Measurements from ENCODE around the gene OVOL1. TPM values are rescaled to one million over a fixed set of nuclear protein-coding genes. Genes with fewer than 3 reads are reported as not detected.

The OVOL1 gene
- total RNA-seq, 4 donors from 2014 or later, result 1.0 TPM; not detected in 3

DNA sequence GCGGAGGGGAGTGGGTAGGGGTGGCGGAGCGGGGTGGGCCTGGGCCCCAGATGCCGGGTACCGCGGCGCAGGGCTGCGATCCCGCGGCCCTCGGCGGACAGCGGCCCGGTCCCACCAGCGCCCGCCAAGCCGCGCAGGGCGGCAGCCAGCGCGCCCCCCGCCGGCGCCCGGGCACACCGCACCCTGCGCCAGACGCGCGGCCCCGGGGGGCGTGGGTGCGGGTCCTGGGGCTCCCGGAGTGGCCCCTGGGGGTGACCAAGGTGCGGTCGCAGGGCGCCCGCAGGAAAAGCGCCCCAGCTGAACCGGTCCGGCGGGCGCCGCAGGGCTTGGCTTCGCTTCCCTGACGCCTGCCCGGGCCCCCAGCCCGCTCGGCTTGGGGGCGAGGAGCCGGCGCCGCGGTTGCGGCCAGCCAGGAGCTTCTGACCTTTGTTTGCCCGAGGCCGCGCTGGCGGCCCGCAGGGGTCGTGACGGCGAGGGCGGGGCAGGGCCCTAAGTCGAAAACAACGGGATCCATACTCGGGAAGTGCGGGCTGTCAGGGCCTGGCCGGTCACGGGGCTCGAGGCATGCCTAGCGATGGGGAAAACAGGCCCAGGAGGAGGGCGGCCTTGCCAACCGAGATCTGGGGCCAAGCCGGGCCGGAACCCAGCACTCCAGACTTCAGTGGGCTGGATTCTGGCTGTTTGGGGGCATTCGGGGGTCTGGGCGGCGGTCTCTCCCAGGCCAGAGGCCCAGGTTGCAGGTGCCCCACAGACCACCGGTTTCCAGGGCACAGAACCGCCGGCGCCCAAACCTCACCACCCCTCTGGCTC lies 5.5 kb upstream of the OVOL1 start:
- peaks cover 7 to 10% of the 10 kb centered on the region in 2 donors for H3K27me3 ChIP-seq
- H3K4me3 ChIP-seq, result peak overlapping the region; percentile 59 to 92
- peak overlapping the region; percentile 6 to 70 for H3K27ac ChIP-seq
- no peak for DNase-seq
- no peak for TF ChIP-seq POLR2A (IDR thresholded peaks at IDR 0.05)
- TF ChIP-seq, protein P1, sequence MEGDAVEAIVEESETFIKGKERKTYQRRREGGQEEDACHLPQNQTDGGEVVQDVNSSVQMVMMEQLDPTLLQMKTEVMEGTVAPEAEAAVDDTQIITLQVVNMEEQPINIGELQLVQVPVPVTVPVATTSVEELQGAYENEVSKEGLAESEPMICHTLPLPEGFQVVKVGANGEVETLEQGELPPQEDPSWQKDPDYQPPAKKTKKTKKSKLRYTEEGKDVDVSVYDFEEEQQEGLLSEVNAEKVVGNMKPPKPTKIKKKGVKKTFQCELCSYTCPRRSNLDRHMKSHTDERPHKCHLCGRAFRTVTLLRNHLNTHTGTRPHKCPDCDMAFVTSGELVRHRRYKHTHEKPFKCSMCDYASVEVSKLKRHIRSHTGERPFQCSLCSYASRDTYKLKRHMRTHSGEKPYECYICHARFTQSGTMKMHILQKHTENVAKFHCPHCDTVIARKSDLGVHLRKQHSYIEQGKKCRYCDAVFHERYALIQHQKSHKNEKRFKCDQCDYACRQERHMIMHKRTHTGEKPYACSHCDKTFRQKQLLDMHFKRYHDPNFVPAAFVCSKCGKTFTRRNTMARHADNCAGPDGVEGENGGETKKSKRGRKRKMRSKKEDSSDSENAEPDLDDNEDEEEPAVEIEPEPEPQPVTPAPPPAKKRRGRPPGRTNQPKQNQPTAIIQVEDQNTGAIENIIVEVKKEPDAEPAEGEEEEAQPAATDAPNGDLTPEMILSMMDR (IDR thresholded peaks at IDR 0.05), result peak in 3 of 4 experiments; percentile 26 to 57 (median 47)
- no peaks in the 10 kb centered on the region for H3K36me3 ChIP-seq
- H3K9me3 ChIP-seq, result no peaks in the 10 kb centered on the region
- peaks cover 0 to 4% of the 10 kb centered on the region in 2 donors for H3K4me1 ChIP-seq
- intact Hi-C loops (cut with DNase I; ENCODE audit: low total_unique reads), result no loop called here

DNA sequence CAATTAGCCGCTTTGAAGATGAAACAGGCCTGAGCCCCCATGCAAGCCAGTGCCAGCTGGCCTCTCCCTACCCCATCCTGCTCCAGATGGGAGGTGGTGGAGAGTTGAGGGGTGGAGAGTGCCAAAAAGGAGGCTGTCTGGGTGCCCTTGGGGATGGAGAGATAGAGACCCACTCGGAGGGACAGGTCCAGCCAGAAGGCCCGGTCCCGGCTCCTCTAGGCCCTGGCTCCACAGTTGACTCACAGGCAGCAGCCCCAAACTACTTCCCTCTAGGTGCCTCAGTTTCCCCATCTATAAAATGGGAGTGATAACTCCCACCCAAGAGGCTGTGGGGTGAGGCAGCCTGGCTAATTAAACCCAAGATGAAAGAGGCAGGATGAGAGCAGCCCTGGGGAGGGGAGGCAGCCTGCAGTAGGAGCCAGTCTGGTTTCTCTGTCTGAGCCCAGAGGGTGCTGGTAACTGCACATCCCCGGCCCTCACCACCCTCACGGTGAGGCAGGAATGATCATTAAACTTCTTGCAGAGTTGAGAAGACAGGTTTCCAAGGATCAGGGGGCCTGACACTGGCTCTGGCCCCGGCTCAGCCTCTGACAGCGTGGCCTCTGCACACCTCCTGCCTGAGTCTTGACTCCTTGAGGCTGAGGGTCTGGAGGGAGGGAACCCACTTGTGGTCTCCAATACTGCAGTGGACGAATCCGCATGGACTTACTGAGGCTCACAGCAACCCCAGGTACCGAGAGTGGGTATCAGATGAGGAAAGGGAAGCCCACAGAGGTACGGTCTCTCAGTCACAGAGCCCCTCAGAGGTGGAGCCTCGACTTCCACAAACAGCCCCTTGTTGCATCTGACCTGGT lies 4.7 kb upstream of the OVOL1 start:
- no peak for TF ChIP-seq POLR2A (IDR thresholded peaks at IDR 0.05)
- TF ChIP-seq, protein P1 (IDR thresholded peaks at IDR 0.05), result no peak
- intact Hi-C loops (cut with DNase I; ENCODE audit: low total_unique reads), result no loop called here
- H3K4me3 ChIP-seq, result no peak overlapping the region
- peaks cover 0 to 8% of the 10 kb centered on the region in 2 donors for H3K4me1 ChIP-seq
- H3K36me3 ChIP-seq, result no peaks in the 10 kb centered on the region
- no peak overlapping the region for H3K27ac ChIP-seq
- no peak for DNase-seq
- peaks cover 10 to 13% of the 10 kb centered on the region in 2 donors for H3K27me3 ChIP-seq
- no peaks in the 10 kb centered on the region for H3K9me3 ChIP-seq

DNA sequence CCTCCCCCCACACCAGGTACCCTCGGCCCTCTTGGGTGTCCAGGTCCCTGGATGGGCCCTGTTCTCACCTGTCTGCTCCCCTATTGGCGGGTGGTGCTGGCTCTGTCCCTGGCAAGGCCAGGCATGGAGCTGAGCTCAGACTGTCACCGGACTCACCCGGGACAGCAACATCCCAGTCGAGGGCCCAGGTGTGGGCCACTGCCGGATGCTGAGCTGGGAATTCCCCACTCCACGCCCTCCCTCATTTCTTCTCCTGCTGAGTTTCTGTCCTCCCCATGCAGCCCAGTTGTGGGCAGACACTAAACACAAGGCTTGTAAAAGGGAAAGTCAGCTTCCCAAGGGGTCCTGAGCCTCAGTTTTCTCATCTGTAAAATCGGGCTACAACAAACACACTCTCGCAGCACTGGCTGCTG lies 4.0 kb upstream of the OVOL1 start:
- TF ChIP-seq, protein P1 (IDR thresholded peaks at IDR 0.05), result no peak
- TF ChIP-seq POLR2A (IDR thresholded peaks at IDR 0.05), result no peak
- peaks cover 10 to 17% of the 10 kb centered on the region in 2 donors for H3K27me3 ChIP-seq
- peaks cover 0 to 8% of the 10 kb centered on the region in 2 donors for H3K4me1 ChIP-seq
- H3K27ac ChIP-seq, result no peak overlapping the region
- H3K4me3 ChIP-seq, result no peak overlapping the region
- no peak for DNase-seq
- H3K36me3 ChIP-seq, result no peaks in the 10 kb centered on the region
- intact Hi-C loops (cut with DNase I; ENCODE audit: low total_unique reads), result no loop called here
- H3K9me3 ChIP-seq, result no peaks in the 10 kb centered on the region

DNA sequence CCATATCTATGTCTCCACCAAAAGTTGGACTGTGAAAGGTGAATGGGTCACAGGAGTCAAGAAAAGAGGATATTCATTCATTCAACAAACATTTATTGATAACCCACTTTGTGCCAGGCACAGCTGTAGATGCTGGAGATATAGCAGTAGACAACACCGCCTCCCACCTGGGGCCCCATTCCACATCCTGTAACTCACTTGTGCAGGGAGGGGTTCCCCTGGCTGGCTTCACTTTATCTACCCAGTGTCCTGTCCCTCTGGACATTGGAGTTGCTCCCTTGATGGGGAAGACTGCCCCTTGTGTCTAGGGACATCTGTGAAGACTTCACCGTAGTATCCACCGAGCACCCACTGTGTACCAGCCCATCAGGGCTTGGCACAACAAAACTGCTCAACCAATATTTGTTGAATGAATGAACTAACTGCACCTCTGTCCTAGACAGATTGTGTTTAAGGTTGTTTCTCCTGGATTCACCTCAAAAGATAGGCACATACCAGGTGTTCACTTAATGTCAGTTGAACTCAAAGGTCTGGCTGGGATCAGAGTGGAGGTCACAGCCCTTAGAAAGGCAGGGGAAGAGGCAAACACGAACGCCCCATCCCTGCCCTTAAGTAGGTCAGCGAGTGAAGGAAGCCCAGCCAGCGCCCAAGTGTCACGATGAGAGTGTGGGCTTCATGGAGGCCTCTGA lies 1.4 kb upstream of the OVOL1 start:
- H3K9me3 ChIP-seq, result no peaks in the 10 kb centered on the region
- intact Hi-C loops (cut with DNase I; ENCODE audit: low total_unique reads), result no loop called here
- no peak overlapping the region for H3K4me3 ChIP-seq
- TF ChIP-seq POLR2A (IDR thresholded peaks at IDR 0.05), result no peak
- TF ChIP-seq, protein P1 (IDR thresholded peaks at IDR 0.05), result no peak
- peaks cover 10 to 27% of the 10 kb centered on the region in 2 donors for H3K27me3 ChIP-seq
- no peak for DNase-seq
- no peak overlapping the region for H3K27ac ChIP-seq
- no peaks in the 10 kb centered on the region for H3K36me3 ChIP-seq
- H3K4me1 ChIP-seq, result peaks cover 0 to 8% of the 10 kb centered on the region in 2 donors

All from uterus (tissue), 4 donors.